ENCODE data around the gene GPSM3.
"Not testable (repeated sequence)": the region's sequence is repeated elsewhere in the genome, so short reads cannot be mapped to it uniquely, and the experiment has no call there.

Gene GPSM3

GRCh38 chr6:32192608-32193039 is at the start of gene GPSM3:
TSS of gene GPSM3 (minus strand) at chr6:32192643. CDS start at chr6:32192513, 130 bp downstream.
- DNase-seq (ENCODE audit: low read depth in 2 of 2) = peak in 1 of 2 experiments; percentile 48

GRCh38 chr6:32240686-32241085 is 48.2 kb upstream of the GPSM3 start:
- DNase-seq (ENCODE audit: low read depth in 2 of 2) = no peak

GRCh38 chr6:32239462-32239861 is 47.0 kb upstream of the GPSM3 start:
- no peak for DNase-seq (ENCODE audit: low read depth in 2 of 2)

- no peak for DNase-seq (ENCODE audit: low read depth in 2 of 2)
Observed at GRCh38 chr6:32234934-32235333, 42.5 kb upstream of the GPSM3 start.

GRCh38 chr6:32226434-32226833 is 34.0 kb upstream of the GPSM3 start:
- no peak for DNase-seq (ENCODE audit: low read depth in 2 of 2)

- no peak for DNase-seq (ENCODE audit: low read depth in 2 of 2)
Observed at GRCh38 chr6:32224696-32225095, 32.3 kb upstream of the GPSM3 start.

GRCh38 chr6:32223258-32224235 is 31.1 kb upstream of the GPSM3 start, which contains the start of gene NOTCH4:
TSS of gene NOTCH4 (minus strand) at chr6:32224067. CDS start at chr6:32223928, 139 bp downstream.
- no peak for DNase-seq (ENCODE audit: low read depth in 2 of 2)

- DNase-seq (ENCODE audit: low read depth in 2 of 2) = no peak
Observed at GRCh38 chr6:32222333-32223230, 30.1 kb upstream of the GPSM3 start.

- no peak for DNase-seq (ENCODE audit: low read depth in 2 of 2)
Observed at GRCh38 chr6:32220021-32220420, 27.6 kb upstream of the GPSM3 start.

GRCh38 chr6:32218167-32218566 is 25.7 kb upstream of the GPSM3 start:
- no peak for DNase-seq (ENCODE audit: low read depth in 2 of 2)

- no peak for DNase-seq (ENCODE audit: low read depth in 2 of 2)
Observed at GRCh38 chr6:32216998-32217397, 24.6 kb upstream of the GPSM3 start.

GRCh38 chr6:32216285-32216684 is 23.8 kb upstream of the GPSM3 start:
- no peak for DNase-seq (ENCODE audit: low read depth in 2 of 2)

- DNase-seq (ENCODE audit: low read depth in 2 of 2) = no peak
Observed at GRCh38 chr6:32215617-32216016, 23.2 kb upstream of the GPSM3 start.

- no peak for DNase-seq (ENCODE audit: low read depth in 2 of 2)
Observed at GRCh38 chr6:32214126-32214525, 21.7 kb upstream of the GPSM3 start.

GRCh38 chr6:32213649-32214048 is 21.2 kb upstream of the GPSM3 start:
- no peak for DNase-seq (ENCODE audit: low read depth in 2 of 2)

- no peak for DNase-seq (ENCODE audit: low read depth in 2 of 2)
Observed at GRCh38 chr6:32212076-32212760, 19.8 kb upstream of the GPSM3 start.

GRCh38 chr6:32211432-32211831 is 19.0 kb upstream of the GPSM3 start:
- not testable (repeated sequence) for DNase-seq (ENCODE audit: low read depth in 2 of 2)

GRCh38 chr6:32210191-32210601 is 17.8 kb upstream of the GPSM3 start:
- no peak for DNase-seq (ENCODE audit: low read depth in 2 of 2)

- DNase-seq (ENCODE audit: low read depth in 2 of 2) = no peak
Observed at GRCh38 chr6:32208996-32209395, 16.6 kb upstream of the GPSM3 start.

GRCh38 chr6:32204268-32204715 is 11.8 kb upstream of the GPSM3 start:
- no peak for DNase-seq (ENCODE audit: low read depth in 2 of 2)

Measured in stimulated activated CD4-positive, alpha-beta T cell treated with anti-CD3 and anti-CD28 coated beads, Interleukin-12 subunit alpha, Interleukin-12 subunit beta, amount 100 ng/mL, for 24 hours (primary cell).